ENCODE data around the gene MYOZ3. TPM values are rescaled to one million over a fixed set of nuclear protein-coding genes. Genes with fewer than 3 reads are reported as not detected.
A peak's percentile ranks its signal among the peaks of the same experiment; 100 is the strongest.

MYOZ3 gene
- total and polyA plus RNA-seq, 2 experiments from 2014 or later = 1.1 to 1.8 TPM

DNA sequence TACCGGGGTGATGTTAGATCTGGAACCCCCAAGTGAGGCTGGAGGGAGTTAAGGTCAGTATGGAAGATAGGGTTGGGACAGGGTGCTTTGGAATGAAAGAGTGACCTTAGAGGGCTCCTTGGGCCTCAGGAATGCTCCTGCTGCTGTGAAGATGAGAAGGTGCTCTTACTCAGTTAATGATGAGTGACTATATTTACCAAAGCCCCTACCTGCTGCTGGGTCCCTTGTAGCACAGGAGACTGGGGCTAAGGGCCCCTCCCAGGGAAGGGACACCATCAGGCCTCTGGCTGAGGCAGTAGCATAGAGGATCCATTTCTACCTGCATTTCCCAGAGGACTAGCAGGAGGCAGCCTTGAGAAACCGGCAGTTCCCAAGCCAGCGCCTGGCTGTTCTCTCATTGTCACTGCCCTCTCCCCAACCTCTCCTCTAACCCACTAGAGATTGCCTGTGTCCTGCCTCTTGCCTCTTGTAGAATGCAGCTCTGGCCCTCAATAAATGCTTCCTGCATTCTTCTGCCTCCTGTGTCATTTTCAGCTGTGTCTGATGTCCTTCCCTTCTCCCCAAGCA, 2.3 kb upstream of the MYOZ3 start:
- Histone ChIP-seq H3K27me3 (no peaks in the 10 kb centered on the region), H2AFZ (no peak overlapping the region), H4K20me1 (ENCODE audit: insufficient read depth, poor library complexity, severe bottlenecking) (no peaks in the 10 kb centered on the region), H3K4me1 (ENCODE audit: insufficient read depth) (peaks cover 22% of the 10 kb centered on the region), H3K9me2 (replicated peaks; ENCODE audit: insufficient read depth) (no peaks in the 10 kb centered on the region), H3K9me3 (ENCODE audit: low read depth) (no peaks in the 10 kb centered on the region), H3K27ac (no peak overlapping the region), H3K36me3 (replicated peaks; ENCODE audit: insufficient read depth, low read depth) (no peaks in the 10 kb centered on the region), H3K4me3 (no peak overlapping the region), H3K4me2 (no peak overlapping the region), H3K79me2 (no peaks in the 10 kb centered on the region)
- TF ChIP-seq EZH2 (IDR thresholded peaks at IDR 0.05; ENCODE audit: borderline replicate concordance) = no peak
- TF ChIP-seq, protein P1, sequence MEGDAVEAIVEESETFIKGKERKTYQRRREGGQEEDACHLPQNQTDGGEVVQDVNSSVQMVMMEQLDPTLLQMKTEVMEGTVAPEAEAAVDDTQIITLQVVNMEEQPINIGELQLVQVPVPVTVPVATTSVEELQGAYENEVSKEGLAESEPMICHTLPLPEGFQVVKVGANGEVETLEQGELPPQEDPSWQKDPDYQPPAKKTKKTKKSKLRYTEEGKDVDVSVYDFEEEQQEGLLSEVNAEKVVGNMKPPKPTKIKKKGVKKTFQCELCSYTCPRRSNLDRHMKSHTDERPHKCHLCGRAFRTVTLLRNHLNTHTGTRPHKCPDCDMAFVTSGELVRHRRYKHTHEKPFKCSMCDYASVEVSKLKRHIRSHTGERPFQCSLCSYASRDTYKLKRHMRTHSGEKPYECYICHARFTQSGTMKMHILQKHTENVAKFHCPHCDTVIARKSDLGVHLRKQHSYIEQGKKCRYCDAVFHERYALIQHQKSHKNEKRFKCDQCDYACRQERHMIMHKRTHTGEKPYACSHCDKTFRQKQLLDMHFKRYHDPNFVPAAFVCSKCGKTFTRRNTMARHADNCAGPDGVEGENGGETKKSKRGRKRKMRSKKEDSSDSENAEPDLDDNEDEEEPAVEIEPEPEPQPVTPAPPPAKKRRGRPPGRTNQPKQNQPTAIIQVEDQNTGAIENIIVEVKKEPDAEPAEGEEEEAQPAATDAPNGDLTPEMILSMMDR (IDR thresholded peaks at IDR 0.05; ENCODE audit: poor library complexity) = no peak
- no peak for TF ChIP-seq EZH2phosphoT487 (IDR thresholded peaks at IDR 0.05; ENCODE audit: low read depth, severe bottlenecking, unreplicated experiment)
- DNase-seq (ENCODE audit: low spot score) = peak; percentile 16
- WGBS (ENCODE audit: low lambda C conversion rate, missing lambda C conversion rate) = 82% methylated on average over 3 of the region's 3 CpGs

DNA sequence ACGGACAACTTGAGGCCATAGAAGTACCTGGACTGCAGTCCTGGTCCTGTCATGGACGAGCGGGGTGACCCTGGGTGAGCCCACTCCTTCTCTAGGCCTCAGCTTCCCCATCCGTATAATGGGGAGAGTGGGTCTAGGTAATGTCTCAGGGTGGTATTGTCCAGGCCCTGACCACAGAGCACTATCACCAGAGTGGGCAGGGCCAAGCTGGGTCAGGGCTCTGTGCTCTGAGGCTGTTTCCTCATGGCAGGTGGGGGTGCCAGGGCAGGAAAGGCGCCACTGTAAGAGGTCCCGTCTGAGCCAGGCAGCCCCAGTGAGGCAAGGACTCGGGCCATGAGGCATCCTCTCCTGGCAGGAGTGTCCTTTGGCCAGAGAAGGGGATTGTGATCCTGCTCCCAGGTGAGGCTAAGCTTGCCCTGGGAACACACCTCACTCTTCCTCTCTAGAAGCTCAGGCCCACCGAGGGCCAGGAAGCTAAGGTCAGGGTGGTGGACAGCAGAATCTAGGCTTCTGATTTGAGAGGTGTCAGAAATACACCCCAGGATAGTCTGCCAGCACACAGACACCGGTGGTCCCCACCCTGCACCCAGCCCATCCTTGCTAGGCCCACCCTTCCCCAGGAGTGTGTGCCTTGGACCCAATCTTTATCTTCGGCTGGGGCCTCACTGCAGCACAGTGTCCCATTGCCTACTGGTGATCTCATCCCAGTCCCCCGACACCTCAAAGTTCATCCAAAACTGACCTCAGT, 1.5 kb upstream of the MYOZ3 start:
- H2AFZ ChIP-seq = no peak overlapping the region
- TF ChIP-seq EZH2 (IDR thresholded peaks at IDR 0.05; ENCODE audit: borderline replicate concordance) (no peak), EZH2phosphoT487 (IDR thresholded peaks at IDR 0.05; ENCODE audit: low read depth, severe bottlenecking, unreplicated experiment) (no peak)
- TF ChIP-seq, protein P1 (IDR thresholded peaks at IDR 0.05; ENCODE audit: poor library complexity) = no peak
- H3K27ac ChIP-seq = no peak overlapping the region
- no peak overlapping the region for H3K4me2 ChIP-seq
- no peak for DNase-seq (ENCODE audit: low spot score)
- H3K79me2 ChIP-seq = no peaks in the 10 kb centered on the region
- H3K27me3 ChIP-seq = no peaks in the 10 kb centered on the region
- H3K9me2 ChIP-seq (replicated peaks; ENCODE audit: insufficient read depth) = no peaks in the 10 kb centered on the region
- peaks cover 22% of the 10 kb centered on the region for H3K4me1 ChIP-seq (ENCODE audit: insufficient read depth)
- H3K4me3 ChIP-seq = no peak overlapping the region
- H3K9me3 ChIP-seq (ENCODE audit: low read depth) = no peaks in the 10 kb centered on the region
- 93% methylated on average over 10 of the region's 11 CpGs for WGBS (ENCODE audit: low lambda C conversion rate, missing lambda C conversion rate)
- H4K20me1 ChIP-seq (ENCODE audit: insufficient read depth, poor library complexity, severe bottlenecking) = no peaks in the 10 kb centered on the region
- H3K36me3 ChIP-seq (replicated peaks; ENCODE audit: insufficient read depth, low read depth) = no peaks in the 10 kb centered on the region

DNA sequence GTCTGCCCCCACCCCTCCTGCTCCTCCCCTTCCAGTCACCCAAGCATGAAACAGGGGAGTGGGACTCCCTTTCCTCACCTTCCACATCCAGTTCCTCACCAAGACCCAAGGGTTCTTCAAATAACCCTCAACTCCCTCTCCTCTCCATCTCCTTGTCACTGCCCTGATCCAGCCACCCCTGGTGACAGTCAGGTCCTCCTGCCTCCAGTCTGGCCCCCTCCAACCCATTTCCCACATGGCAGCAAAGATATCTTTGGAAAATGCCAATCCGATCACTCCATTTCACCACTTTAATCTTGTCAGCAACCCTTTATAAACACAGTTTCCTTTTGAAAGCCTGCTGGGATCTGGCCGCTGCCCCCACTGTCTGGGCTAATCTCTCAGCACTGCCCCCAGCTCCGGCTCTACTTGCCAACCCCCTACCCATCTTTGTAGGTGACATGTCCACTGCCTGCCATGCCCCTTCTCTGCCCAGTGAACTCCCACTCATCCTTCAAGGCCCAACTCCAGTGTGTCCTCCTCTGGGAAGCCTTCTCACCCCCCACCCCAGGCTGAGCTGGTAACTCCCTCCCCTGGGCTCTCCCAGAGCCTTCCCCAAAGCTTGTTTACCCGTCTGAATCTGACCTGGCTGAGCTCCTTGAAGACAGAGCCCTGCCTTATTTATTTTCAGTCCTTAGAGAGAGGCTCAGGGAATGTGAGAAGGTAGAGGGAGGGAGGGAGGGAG, 781 bp upstream of the MYOZ3 start:
- Histone ChIP-seq H3K9me3 (ENCODE audit: low read depth) (no peaks in the 10 kb centered on the region), H3K79me2 (no peaks in the 10 kb centered on the region), H3K27me3 (no peaks in the 10 kb centered on the region), H3K27ac (no peak overlapping the region), H3K36me3 (replicated peaks; ENCODE audit: insufficient read depth, low read depth) (no peaks in the 10 kb centered on the region), H3K4me1 (ENCODE audit: insufficient read depth) (peaks cover 22% of the 10 kb centered on the region), H3K9me2 (replicated peaks; ENCODE audit: insufficient read depth) (no peaks in the 10 kb centered on the region), H3K4me2 (no peak overlapping the region), H3K4me3 (no peak overlapping the region), H4K20me1 (ENCODE audit: insufficient read depth, poor library complexity, severe bottlenecking) (no peaks in the 10 kb centered on the region), H2AFZ (no peak overlapping the region)
- 38% methylated on average over 4 of the region's 4 CpGs for WGBS (ENCODE audit: low lambda C conversion rate, missing lambda C conversion rate)
- TF ChIP-seq, protein P1 (IDR thresholded peaks at IDR 0.05; ENCODE audit: poor library complexity) = no peak
- no peak for TF ChIP-seq EZH2phosphoT487 (IDR thresholded peaks at IDR 0.05; ENCODE audit: low read depth, severe bottlenecking, unreplicated experiment)
- no peak for TF ChIP-seq EZH2 (IDR thresholded peaks at IDR 0.05; ENCODE audit: borderline replicate concordance)
- DNase-seq (ENCODE audit: low spot score) = peak; percentile 13

Measured in hepatocyte (in vitro differentiated cells).